Aorta (tissue), 5 donors: ENCODE data around the gene CEACAM3. TPM values are rescaled to one million over a fixed set of nuclear protein-coding genes. Genes with fewer than 3 reads are reported as not detected.
"Not testable (repeated sequence)": the region's sequence is repeated elsewhere in the genome, so short reads cannot be mapped to it uniquely, and the experiment has no call there.

Experiments used
- ATAC-seq: fragments of 200-7000 bp; cut with Tn5 transposase; one replicate; pipeline ENCODE4 v1.9.1; 2022; ENCODE audit warnings: moderate library complexity; ENCODE audit not compliant: low FRiP score
- DNase-seq, 2 donors: peaks; one replicate each; pipeline ENCODE4 v3.0.0-alpha.2; 2020
- H3K27ac ChIP-seq, 2 donors: one replicate each; pipeline ENCODE4 v1.5.1; 2013; ENCODE audit warnings: low read length in 2 of 2, mild to moderate bottlenecking in 2 of 2, moderate library complexity in 2 of 2, control low read depth in 1 of 2, inconsistent platforms in 1 of 2, low read depth in 1 of 2
- H3K27me3 ChIP-seq, 2 donors: one replicate each; pipeline ENCODE4 v1.6.1; 2013; ENCODE audit warnings: control low read depth in 1 of 2, low read length in 1 of 2, mild to moderate bottlenecking in 1 of 2, moderate library complexity in 1 of 2; ENCODE audit not compliant: insufficient read depth in 2 of 2, control insufficient read depth in 1 of 2
- H3K36me3 ChIP-seq, 2 donors: one replicate each; pipeline ENCODE4 v1.6.1; 2013; ENCODE audit warnings: control low read depth in 1 of 2, low read length in 1 of 2, mild to moderate bottlenecking in 1 of 2; ENCODE audit not compliant: insufficient read depth in 2 of 2, control insufficient read depth in 1 of 2
- H3K4me1 ChIP-seq, 2 donors: one replicate each; pipeline ENCODE4 v1.6.1; 2013; ENCODE audit warnings: low read length in 2 of 2, control low read depth in 1 of 2, mild to moderate bottlenecking in 1 of 2, moderate library complexity in 1 of 2; ENCODE audit not compliant: insufficient read depth in 2 of 2, control insufficient read depth in 1 of 2
- H3K4me3 ChIP-seq, 2 donors: one replicate each; pipeline ENCODE4 v1.5.1; 2013; ENCODE audit warnings: low read length in 2 of 2, control low read depth in 1 of 2, mild to moderate bottlenecking in 1 of 2
- H3K9me3 ChIP-seq: one replicate; pipeline ENCODE4 v1.6.1; 2013; ENCODE audit warnings: mild to moderate bottlenecking, low read length; ENCODE audit not compliant: control insufficient read depth
- WGBS, 2 donors: extraction: QIAGEN DNeasy Blood & Tissue Kit; methylation state at CpG; one replicate each; pipeline ENCODE4 v1.1.7; 2013; 5-methylcytosine and 5-hydroxymethylcytosine counted together
- intact Hi-C, 2 donors: fragments of 100-400 bp; cut with DNase I; formaldehyde crosslinking; loops; one replicate each; pipeline versions ENCODE4 v1.14.2 to v1.15.0; 2022
- polyA plus RNA-seq, 2 donors: library from polyadenylated mRNA; stranded (reverse); fragments of 200-250 nt; gene quantifications; one replicate each; pipeline ENCODE4 v1.2.3, GENCODE V29; 2013
- total RNA-seq, 2 donors: library from RNA; stranded (reverse); fragmentation: NEBNext Ultra II Directional; extraction: Animal tissue kit (Norgen Biotek cat#: 25700); gene quantifications; one replicate each; pipeline ENCODE4 v1.2.1, GENCODE V29; 2021
- donor health status: healthy with polysubstance abuse.
- donor health status: Bipolar disorder and iron deficiency.
- donor health status: DM: no; HTN: no; CAD: no.
- donor health status: DM: no; HTN: no; CAD: no.
- donor health status: DM: yes; HTN: yes; CAD: no.

Gene CEACAM3
- total and polyA plus RNA-seq, 4 donors, result 0.39 to 0.99 TPM; not detected in 2

DNA sequence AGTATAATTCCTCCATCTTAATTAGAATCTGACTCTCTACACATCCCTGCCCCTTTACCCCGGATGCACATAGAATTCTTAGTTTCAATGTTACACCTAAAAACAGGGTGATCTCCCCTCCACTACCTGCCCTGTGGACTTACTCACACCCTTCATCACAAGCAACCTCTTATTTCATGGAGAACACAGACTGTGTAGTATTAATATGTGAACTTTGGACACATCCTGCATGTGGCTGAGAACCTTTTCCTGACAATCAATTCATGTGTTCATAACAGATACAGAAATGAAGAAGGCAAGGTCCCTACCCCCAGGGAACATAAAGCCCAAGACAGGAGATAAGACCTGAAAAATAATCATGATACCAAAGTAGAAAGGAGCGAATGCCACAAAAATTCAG is 29.3 kb upstream of the CEACAM3 start:
- ATAC-seq, result no peak
- 81 to 87% methylated on average over 2 of the region's 2 CpGs for WGBS, 2 donors
- H3K36me3 ChIP-seq, result no peaks in the 10 kb centered on the region
- H3K27ac ChIP-seq, result no peak overlapping the region
- intact Hi-C loops, result no loop called here
- peaks cover 1% of the 10 kb centered on the region for H3K9me3 ChIP-seq
- no peak for DNase-seq
- no peak overlapping the region for H3K4me3 ChIP-seq
- no peaks in the 10 kb centered on the region for H3K4me1 ChIP-seq
- H3K27me3 ChIP-seq, result peaks cover 0 to 3% of the 10 kb centered on the region in 2 donors

DNA sequence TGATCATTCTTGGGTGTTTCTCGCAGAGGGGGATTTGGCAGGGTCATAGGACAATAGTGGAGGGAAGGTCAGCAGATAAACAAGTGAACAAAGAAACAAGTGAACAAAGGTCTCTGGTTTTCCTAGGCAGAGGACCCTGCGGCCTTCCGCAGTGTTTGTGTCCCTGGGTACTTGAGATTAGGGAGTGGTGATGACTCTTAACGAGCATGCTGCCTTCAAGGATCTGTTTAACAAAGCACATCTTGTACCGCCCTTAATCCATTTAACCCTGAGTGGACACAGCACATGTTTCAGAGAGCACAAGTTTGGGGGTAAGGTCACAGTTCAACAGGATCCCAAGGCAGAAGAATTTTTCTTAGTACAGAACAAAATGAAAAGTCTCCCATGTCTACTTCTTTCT is 28.3 kb upstream of the CEACAM3 start:
- H3K4me1 ChIP-seq, H3K27ac ChIP-seq, intact Hi-C loops, ATAC-seq, H3K4me3 ChIP-seq, DNase-seq, H3K9me3 ChIP-seq, H3K36me3 ChIP-seq, H3K27me3 ChIP-seq: not testable (repeated sequence)
- WGBS, 2 donors, result 69 to 73% methylated on average over 4 to 5 of the region's 5 CpGs

DNA sequence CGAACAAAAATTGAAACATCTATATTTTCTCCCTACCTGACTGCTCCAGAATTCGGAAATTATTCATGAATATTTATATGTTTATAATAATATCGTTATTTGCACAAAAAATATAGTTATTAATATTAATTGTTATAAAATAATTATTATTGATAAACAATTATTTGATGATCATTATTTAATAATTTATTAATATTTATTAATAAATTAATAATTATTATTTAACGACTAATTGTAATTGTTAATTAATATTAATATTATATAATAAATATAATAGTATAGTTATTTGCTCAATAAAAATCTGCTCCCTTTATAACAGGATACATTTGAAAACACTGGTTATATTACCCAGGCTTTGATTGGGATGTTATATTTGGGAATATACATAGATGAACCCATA is 26.8 kb upstream of the CEACAM3 start:
- ATAC-seq (no peak), DNase-seq (no peak)
- intact Hi-C loops, result no loop called here
- whole genome bisulfite sequencing, 2 donors, result 89 to 92% methylated on average over 4 of the region's 4 CpGs
- Histone ChIP-seq H3K27ac (no peak overlapping the region), H3K4me1 (no peaks in the 10 kb centered on the region), H3K9me3 (peaks cover 1% of the 10 kb centered on the region), H3K27me3 (peaks cover 0 to 3% of the 10 kb centered on the region in 2 donors), H3K36me3 (no peaks in the 10 kb centered on the region), H3K4me3 (no peak overlapping the region)

DNA sequence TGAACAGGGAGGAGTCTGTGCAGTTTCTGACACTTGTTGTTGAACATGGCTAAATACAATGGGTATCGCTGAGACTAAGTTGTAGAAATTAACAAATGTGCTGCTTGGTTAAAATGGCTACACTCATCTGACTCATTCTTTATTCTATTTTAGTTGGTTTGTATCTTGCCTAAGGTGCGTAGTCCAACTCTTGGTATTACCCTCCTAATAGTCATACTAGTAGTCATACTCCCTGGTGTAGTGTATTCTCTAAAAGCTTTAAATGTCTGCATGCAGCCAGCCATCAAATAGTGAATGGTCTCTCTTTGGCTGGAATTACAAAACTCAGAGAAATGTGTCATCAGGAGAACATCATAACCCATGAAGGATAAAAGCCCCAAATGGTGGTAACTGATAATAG is 25.0 kb upstream of the CEACAM3 start:
- DNase-seq, result no peak
- no peak for ATAC-seq
- intact Hi-C loops, result no loop called here

GRCh38 chr19:41774515-41774980 is 21.8 kb upstream of the CEACAM3 start:
- WGBS, 2 donors, result 55 to 61% methylated on average over 6 of the region's 6 CpGs
- DNase-seq (no peak), ATAC-seq (no peak)
- no peaks in the 10 kb centered on the region for H3K4me1 ChIP-seq
- no peaks in the 10 kb centered on the region for H3K9me3 ChIP-seq
- no peaks in the 10 kb centered on the region for H3K36me3 ChIP-seq
- H3K27ac ChIP-seq, result no peak overlapping the region
- no peak overlapping the region for H3K4me3 ChIP-seq
- no peaks in the 10 kb centered on the region for H3K27me3 ChIP-seq
- intact Hi-C loops, result no loop called here

More for the DNA sequence above, 25.0 kb upstream of the CEACAM3 start:
- no peaks in the 10 kb centered on the region for H3K27me3 ChIP-seq
- H3K4me3 ChIP-seq, result no peak overlapping the region
- no peak overlapping the region for H3K27ac ChIP-seq
- H3K9me3 ChIP-seq, result no peaks in the 10 kb centered on the region
- WGBS, 2 donors, result 88 to 98% methylated on average over 2 of the region's 2 CpGs
- no peaks in the 10 kb centered on the region for H3K4me1 ChIP-seq
- H3K36me3 ChIP-seq, result no peaks in the 10 kb centered on the region

DNA sequence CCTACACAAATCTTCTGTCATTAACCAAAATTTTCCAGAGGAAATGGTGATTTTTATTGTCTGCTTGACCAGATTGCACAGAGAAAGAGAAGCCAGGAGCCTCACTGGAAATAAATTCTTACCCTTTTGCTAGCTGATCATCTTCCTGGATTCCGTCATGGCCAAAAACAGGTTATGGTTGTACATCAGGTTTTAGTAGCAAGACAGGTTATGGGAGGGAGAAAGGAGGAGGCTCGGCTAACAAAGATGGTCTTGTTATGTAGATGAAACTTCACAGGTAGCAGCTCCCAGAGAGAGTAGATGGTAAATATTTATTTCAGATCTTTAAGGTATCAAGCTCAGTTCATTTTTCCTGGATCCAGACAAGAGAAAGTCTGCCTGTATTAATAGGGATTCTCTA is 19.7 kb upstream of the CEACAM3 start:
- no peak for ATAC-seq
- no peaks in the 10 kb centered on the region for H3K36me3 ChIP-seq
- H3K4me1 ChIP-seq, result no peaks in the 10 kb centered on the region
- WGBS, 2 donors, result 70 to 79% methylated on average over 2 of the region's 2 CpGs
- intact Hi-C loops, result no loop called here
- no peaks in the 10 kb centered on the region for H3K9me3 ChIP-seq
- no peaks in the 10 kb centered on the region for H3K27me3 ChIP-seq
- H3K27ac ChIP-seq, result no peak overlapping the region
- no peak overlapping the region for H3K4me3 ChIP-seq
- no peak for DNase-seq

DNA sequence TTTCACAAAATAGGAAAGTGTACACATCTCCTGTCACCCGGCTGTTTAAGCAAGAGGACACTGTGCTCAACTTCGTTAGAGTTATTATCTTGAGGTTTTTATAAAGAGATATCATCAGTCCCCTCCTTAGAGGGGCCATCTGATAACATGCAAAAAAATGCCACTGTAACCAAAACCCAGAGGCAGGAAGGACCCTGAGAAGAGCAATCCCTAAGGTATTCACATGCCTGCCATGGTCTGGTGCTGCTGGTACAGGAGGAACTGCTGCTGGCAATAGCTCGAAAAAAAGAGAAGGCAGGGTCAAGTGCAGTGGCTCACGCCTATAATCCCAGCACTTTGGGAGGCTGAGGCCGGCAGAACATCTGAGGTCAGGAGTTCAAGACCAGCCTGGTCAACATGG is 12.8 kb upstream of the CEACAM3 start:
- Histone ChIP-seq H3K4me3 (no peak overlapping the region), H3K27me3 (peaks cover 0 to 1% of the 10 kb centered on the region in 2 donors), H3K9me3 (no peaks in the 10 kb centered on the region), H3K4me1 (no peaks in the 10 kb centered on the region), H3K27ac (no peak overlapping the region), H3K36me3 (no peaks in the 10 kb centered on the region)
- intact Hi-C loops, result no loop called here
- ATAC-seq (no peak), DNase-seq (no peak)
- WGBS, 2 donors, result 60 to 64% methylated on average over 5 of the region's 5 CpGs

GRCh38 chr19:41784312-41784711 is 12.1 kb upstream of the CEACAM3 start:
- 66 to 69% methylated on average over 3 of the region's 3 CpGs for WGBS, 2 donors

DNA sequence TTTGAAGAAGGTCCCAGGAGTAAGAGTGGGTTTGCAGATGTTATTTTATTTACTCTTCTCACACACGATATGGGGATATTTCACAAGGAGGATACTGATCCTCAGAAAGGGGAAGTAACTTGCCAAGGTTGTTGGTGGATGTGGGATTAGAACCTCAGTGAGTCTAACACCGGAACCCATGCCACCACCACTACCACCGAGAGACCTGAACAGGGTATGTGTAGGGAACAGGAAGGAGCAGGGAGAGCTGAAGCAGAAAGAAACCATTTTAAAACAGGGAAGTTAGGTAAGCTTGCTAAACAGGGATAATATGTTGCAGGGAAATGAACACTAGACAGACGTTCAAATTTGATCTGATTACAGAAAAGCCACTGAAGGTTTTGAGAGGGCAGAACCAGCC is 11.6 kb upstream of the CEACAM3 start:
- no peak overlapping the region for H3K4me3 ChIP-seq
- no peaks in the 10 kb centered on the region for H3K36me3 ChIP-seq
- no peaks in the 10 kb centered on the region for H3K9me3 ChIP-seq
- no peak overlapping the region for H3K27ac ChIP-seq
- intact Hi-C loops, result no loop called here
- 47 to 50% methylated on average over 4 of the region's 4 CpGs for WGBS, 2 donors
- DNase-seq (no peak), ATAC-seq (no peak)
- peaks cover 0 to 1% of the 10 kb centered on the region in 2 donors for H3K27me3 ChIP-seq
- no peaks in the 10 kb centered on the region for H3K4me1 ChIP-seq

More at GRCh38 chr19:41784312-41784711, 12.1 kb upstream of the CEACAM3 start:
- Histone ChIP-seq H3K27me3 (peaks cover 0 to 1% of the 10 kb centered on the region in 2 donors), H3K4me1 (no peaks in the 10 kb centered on the region), H3K27ac (no peak overlapping the region), H3K36me3 (no peaks in the 10 kb centered on the region), H3K9me3 (no peaks in the 10 kb centered on the region), H3K4me3 (no peak overlapping the region)
- intact Hi-C loops, result no loop called here
- no peak for ATAC-seq
- DNase-seq, result no peak
